H9 (cell line): ENCODE data around the gene DPP6. TPM values are rescaled to one million over a fixed set of nuclear protein-coding genes. Genes with fewer than 3 reads are reported as not detected.

Source experiments
- DNase-seq: peaks from one replicate; pipeline ENCODE4 v3.0.0-alpha.2; 2017
- H2AFZ ChIP-seq: one replicate; pipeline ENCODE4 v1.6.1; 2013; ENCODE audit warnings: mild to moderate bottlenecking, low read length, control low read depth, moderate library complexity
- H2AK5ac ChIP-seq: 2 replicates; pipeline ENCODE4 v1.6.1; 2013; ENCODE audit warnings: low read length, control low read depth, mixed read lengths; ENCODE audit not compliant: insufficient read length
- H2BK120ac ChIP-seq: one replicate; pipeline ENCODE4 v1.6.1; 2013; ENCODE audit warnings: low read depth, mild to moderate bottlenecking, low read length, control low read depth, inconsistent platforms; ENCODE audit not compliant: poor library complexity, severe bottlenecking
- H2BK12ac ChIP-seq: 2 replicates; pipeline ENCODE4 v1.6.1; 2013; ENCODE audit warnings: low read length, control low read depth, mixed read lengths, low read depth; ENCODE audit not compliant: insufficient read length
- H2BK15ac ChIP-seq: 2 replicates; pipeline ENCODE4 v1.6.1; 2013; ENCODE audit warnings: low read depth, low read length, control low read depth
- H2BK20ac ChIP-seq: one replicate; pipeline ENCODE4 v1.6.1; 2013; ENCODE audit warnings: low read depth, mild to moderate bottlenecking, low read length, control low read depth, inconsistent platforms; ENCODE audit not compliant: poor library complexity, severe bottlenecking
- H2BK5ac ChIP-seq: 2 replicates; pipeline ENCODE4 v1.6.1; 2013; ENCODE audit warnings: low read length, control low read depth, mixed read lengths; ENCODE audit not compliant: insufficient read length
- H3K14ac ChIP-seq: 2 replicates; pipeline ENCODE4 v1.6.1; 2013; ENCODE audit warnings: low read length, control low read depth; ENCODE audit not compliant: insufficient read depth
- H3K18ac ChIP-seq: 2 replicates; pipeline ENCODE4 v1.6.1; 2013; ENCODE audit warnings: low read depth, mild to moderate bottlenecking, mixed read lengths, low read length, control low read depth; ENCODE audit not compliant: insufficient read length
- H3K23ac ChIP-seq: 2 replicates; pipeline ENCODE4 v1.6.1; 2013; ENCODE audit warnings: low read length, control low read depth, mixed read lengths, low read depth; ENCODE audit not compliant: insufficient read length
- H3K23me2 ChIP-seq: 2 replicates; pipeline ENCODE4 v1.6.1; 2013; ENCODE audit warnings: low read depth, mild to moderate bottlenecking, mixed read lengths, low read length, control low read depth; ENCODE audit not compliant: insufficient read length, poor library complexity, severe bottlenecking
- H3K27ac ChIP-seq: 2 replicates; pipeline ENCODE4 v1.5.1; 2013; ENCODE audit warnings: low read length, control low read depth, mixed read lengths, low read depth; ENCODE audit not compliant: insufficient read length
- H3K27me3 ChIP-seq: 2 replicates; pipeline ENCODE4 v1.6.1; 2013; ENCODE audit warnings: low read length, control low read depth, inconsistent platforms; ENCODE audit not compliant: insufficient read depth
- H3K4ac ChIP-seq: 2 replicates; pipeline ENCODE4 v1.6.1; 2013; ENCODE audit warnings: low read depth, mild to moderate bottlenecking, control low read depth, inconsistent platforms, low read length, moderate library complexity
- H3K4me1 ChIP-seq: 2 replicates; pipeline ENCODE4 v1.6.1; 2013; ENCODE audit warnings: low read length, control low read depth, inconsistent platforms; ENCODE audit not compliant: insufficient read depth
- H3K4me2 ChIP-seq: 2 replicates; pipeline ENCODE4 v1.6.1; 2013; ENCODE audit warnings: low read length, control low read depth, mixed read lengths; ENCODE audit not compliant: insufficient read length, insufficient read depth
- H3K56ac ChIP-seq: 2 replicates; pipeline ENCODE4 v1.6.1; 2013; ENCODE audit warnings: low read depth, mild to moderate bottlenecking, mixed read lengths, low read length, control low read depth; ENCODE audit not compliant: insufficient read length
- H3K79me1 ChIP-seq: 2 replicates; pipeline ENCODE4 v1.6.1; 2013; ENCODE audit warnings: low read depth, mild to moderate bottlenecking, moderate library complexity, low read length, control low read depth, inconsistent platforms; ENCODE audit not compliant: insufficient read depth, poor library complexity, severe bottlenecking
- H3K79me2 ChIP-seq: 2 replicates; pipeline ENCODE4 v1.6.1; 2013; ENCODE audit warnings: low read length, control low read depth, inconsistent platforms; ENCODE audit not compliant: insufficient read depth
- H3K9ac ChIP-seq: 2 replicates; pipeline ENCODE4 v1.6.1; 2013; ENCODE audit warnings: low read length, control low read depth, mixed read lengths; ENCODE audit not compliant: insufficient read length; ENCODE audit errors: extremely low read depth
- H3K9me3 ChIP-seq: one replicate; pipeline ENCODE4 v1.6.1; 2013; ENCODE audit warnings: low read depth, low read length, inconsistent platforms; ENCODE audit not compliant: control insufficient read depth
- H3T11ph ChIP-seq: one replicate; pipeline ENCODE4 v1.6.1; 2013; ENCODE audit warnings: mild to moderate bottlenecking, low read length, control low read depth, inconsistent platforms
- H4K20me1 ChIP-seq: one replicate; pipeline ENCODE4 v1.6.1; 2013; ENCODE audit not compliant: control insufficient read depth, insufficient read length, insufficient read depth
- H4K5ac ChIP-seq: 2 replicates; pipeline ENCODE4 v1.6.1; 2013; ENCODE audit warnings: low read depth, mild to moderate bottlenecking, mixed read lengths, low read length, control low read depth; ENCODE audit not compliant: insufficient read length
- H4K8ac ChIP-seq: replicated peaks from 2 replicates; pipeline ENCODE4 v1.6.1; 2013; ENCODE audit warnings: low read length, control low read depth, mixed read lengths, low read depth; ENCODE audit not compliant: insufficient read length
- H4K91ac ChIP-seq: 2 replicates; pipeline ENCODE4 v1.6.1; 2013; ENCODE audit warnings: low read depth, mild to moderate bottlenecking, moderate library complexity, mixed read lengths, low read length, control low read depth; ENCODE audit not compliant: insufficient read length
- H3K27ac Mint-ChIP-seq, 3 experiments: 2 replicates in 2 of 3; 3 replicates in 1 of 3; pipeline ENCODE4 v1.8.0; 2020 to 2021; ENCODE audit warnings: mixed read lengths in 3 of 3, mild to moderate bottlenecking in 1 of 3, moderate library complexity in 1 of 3
- H3K27me3 Mint-ChIP-seq: 2 replicates; pipeline ENCODE4 v1.8.0; 2021; ENCODE audit warnings: low read depth, mild to moderate bottlenecking, moderate library complexity, mixed read lengths
- H3K36me3 Mint-ChIP-seq, 3 experiments: 2 replicates in 2 of 3; 3 replicates in 1 of 3; pipeline ENCODE4 v1.8.0; 2020 to 2021; ENCODE audit warnings: low read depth in 3 of 3, mixed read lengths in 3 of 3; ENCODE audit not compliant: insufficient read depth in 1 of 3
- H3K4me1 Mint-ChIP-seq, 2 experiments: 2 replicates each; pipeline ENCODE4 v1.8.0; 2020; ENCODE audit warnings: mixed read lengths in 2 of 2
- H3K4me3 Mint-ChIP-seq, 2 experiments: 2 replicates in 1 of 2; 3 replicates in 1 of 2; pipeline ENCODE4 v1.8.0; 2020 to 2021; ENCODE audit warnings: mild to moderate bottlenecking in 2 of 2, mixed read lengths in 2 of 2, moderate library complexity in 1 of 2
- H3K9me3 Mint-ChIP-seq, 2 experiments: 2 replicates in 1 of 2; 3 replicates in 1 of 2; pipeline ENCODE4 v1.8.0; 2020; ENCODE audit warnings: mild to moderate bottlenecking in 2 of 2, mixed read lengths in 2 of 2, moderate library complexity in 1 of 2
- WGBS: extraction: QIAGEN DNeasy Blood & Tissue Kit; methylation state at CpG from one replicate; pipeline ENCODE4 v1.1.7; 2013; ENCODE audit warnings: missing lambda C conversion rate, low lambda C conversion rate, mixed read lengths; ENCODE audit not compliant: insufficient read length; ENCODE audit errors: extremely low coverage; 5-methylcytosine and 5-hydroxymethylcytosine counted together
- total RNA-seq: library from RNA; stranded (reverse); gene quantifications from 2 replicates; pipeline ENCODE4 v1.2.1, GENCODE V29; 2021
- TF ChIP-seq, protein P1 (sequence below): fragments of 200-600 bp; sonication (generic); conservative IDR thresholded peaks from 3 replicates; pipeline ENCODE4 v1.8.0; 2021; ENCODE audit warnings: antibody characterized with exemption, mild to moderate bottlenecking

Gene DPP6
- total RNA-seq, 1 experiment from 2014 or later: 4.5 TPM

DNA sequence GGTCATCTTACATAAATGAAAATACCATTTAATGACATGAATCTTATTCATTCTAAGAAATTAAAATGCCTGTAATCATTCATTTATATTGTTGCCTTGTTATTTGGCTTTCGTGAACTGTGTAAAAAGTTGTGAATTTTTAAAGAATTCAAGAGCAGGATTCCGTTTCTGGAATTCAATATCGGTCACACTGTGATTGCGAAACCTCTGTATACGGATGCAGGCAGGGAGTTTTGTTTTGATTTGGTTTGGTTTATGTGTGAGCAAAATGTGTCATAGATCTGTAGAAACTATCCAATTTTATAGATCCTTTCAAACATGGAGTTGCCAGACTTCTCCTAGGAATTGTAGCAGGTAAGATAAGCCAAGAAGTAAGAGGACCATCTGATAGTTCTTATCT is 441.4 kb downstream of the DPP6 start:
- no peaks in the 10 kb centered on the region for H3K36me3 Mint-ChIP-seq
- H4K5ac ChIP-seq: no peak overlapping the region
- DNase-seq: no peak
- H2AFZ ChIP-seq: no peak overlapping the region
- no peak overlapping the region for H3K23ac ChIP-seq
- TF ChIP-seq, protein P1, sequence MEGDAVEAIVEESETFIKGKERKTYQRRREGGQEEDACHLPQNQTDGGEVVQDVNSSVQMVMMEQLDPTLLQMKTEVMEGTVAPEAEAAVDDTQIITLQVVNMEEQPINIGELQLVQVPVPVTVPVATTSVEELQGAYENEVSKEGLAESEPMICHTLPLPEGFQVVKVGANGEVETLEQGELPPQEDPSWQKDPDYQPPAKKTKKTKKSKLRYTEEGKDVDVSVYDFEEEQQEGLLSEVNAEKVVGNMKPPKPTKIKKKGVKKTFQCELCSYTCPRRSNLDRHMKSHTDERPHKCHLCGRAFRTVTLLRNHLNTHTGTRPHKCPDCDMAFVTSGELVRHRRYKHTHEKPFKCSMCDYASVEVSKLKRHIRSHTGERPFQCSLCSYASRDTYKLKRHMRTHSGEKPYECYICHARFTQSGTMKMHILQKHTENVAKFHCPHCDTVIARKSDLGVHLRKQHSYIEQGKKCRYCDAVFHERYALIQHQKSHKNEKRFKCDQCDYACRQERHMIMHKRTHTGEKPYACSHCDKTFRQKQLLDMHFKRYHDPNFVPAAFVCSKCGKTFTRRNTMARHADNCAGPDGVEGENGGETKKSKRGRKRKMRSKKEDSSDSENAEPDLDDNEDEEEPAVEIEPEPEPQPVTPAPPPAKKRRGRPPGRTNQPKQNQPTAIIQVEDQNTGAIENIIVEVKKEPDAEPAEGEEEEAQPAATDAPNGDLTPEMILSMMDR: no peak
- no peak overlapping the region for H4K8ac ChIP-seq
- peaks cover 3 to 4% of the 10 kb centered on the region in 2 experiments; a peak in 3 of 4 replicates for H3K4me1 Mint-ChIP-seq
- H2BK15ac ChIP-seq: no peak overlapping the region
- H2BK12ac ChIP-seq: no peak overlapping the region
- no peaks in the 10 kb centered on the region for H4K20me1 ChIP-seq
- H4K91ac ChIP-seq: no peak overlapping the region
- H3K56ac ChIP-seq: no peak overlapping the region
- no peak overlapping the region for H2BK120ac ChIP-seq
- no peak overlapping the region for H3K18ac ChIP-seq
- H3K79me1 ChIP-seq: no peaks in the 10 kb centered on the region
- H2AK5ac ChIP-seq: no peak overlapping the region
- H2BK5ac ChIP-seq: no peak overlapping the region
- H3K9ac ChIP-seq: no peak overlapping the region
- no CpG with 5 or more reads among the region's 5 CpGs for WGBS
- no peaks in the 10 kb centered on the region for H3K27me3 ChIP-seq
- no peak overlapping the region for H3K4me2 ChIP-seq
- H3K27me3 Mint-ChIP-seq: peaks cover 1% of the 10 kb centered on the region; the same call in 1 of the 2 replicates
- H3K4me1 ChIP-seq: no peaks in the 10 kb centered on the region
- H3K4me3 Mint-ChIP-seq: no peak overlapping the region
- H3K9me3 ChIP-seq: no peaks in the 10 kb centered on the region
- H3K79me2 ChIP-seq: no peaks in the 10 kb centered on the region
- H3K23me2 ChIP-seq: no peaks in the 10 kb centered on the region
- no peak overlapping the region for H3K4ac ChIP-seq
- H3K27ac ChIP-seq: no peak overlapping the region
- H3K9me3 Mint-ChIP-seq: no peaks in the 10 kb centered on the region
- H3T11ph ChIP-seq: no peak overlapping the region
- H2BK20ac ChIP-seq: no peak overlapping the region
- no peak overlapping the region for H3K27ac Mint-ChIP-seq
- no peak overlapping the region for H3K14ac ChIP-seq
